Activated CD4-positive, alpha-beta T cell treated with anti-CD3 and anti-CD28 coated beads, Interleukin-2, amount 10 ng/mL, durations not matched to agents 7 days and 5 days (primary cell): ENCODE measurements around the gene HHLA2. TPM values are rescaled to one million over a fixed set of nuclear protein-coding genes. Genes with fewer than 3 reads are reported as not detected.
"Not testable (repeated sequence)": the region's sequence is repeated elsewhere in the genome, so short reads cannot be mapped to it uniquely, and the experiment has no call there.

Source experiments
- CTCF ChIA-PET: fragments of 350-600 bp; sonication (Branson Sonifier 250); formaldehyde crosslinking; loops from one replicate; lab custom pipeline; 2021; ENCODE audit warnings: antibody characterized with exemption; lab: Charles Lee
- POLR2A ChIA-PET: fragments of 350-600 bp; sonication (Branson Sonifier 250); formaldehyde crosslinking; loops from one replicate; lab custom pipeline; 2021; ENCODE audit warnings: antibody characterized with exemption; lab: Charles Lee
- DNase-seq: peaks from one replicate; pipeline ENCODE4 v3.0.0-alpha.2; 2020
- H3K27ac Mint-ChIP-seq: one replicate; pipeline ENCODE4 v1.8.0; 2021; ENCODE audit warnings: mild to moderate bottlenecking, moderate library complexity, mixed read lengths
- H3K27me3 Mint-ChIP-seq: one replicate; pipeline ENCODE4 v1.8.0; 2021; ENCODE audit warnings: mixed read lengths
- H3K36me3 Mint-ChIP-seq: one replicate; pipeline ENCODE4 v1.8.0; 2021; ENCODE audit warnings: low read depth, mixed read lengths
- H3K4me1 Mint-ChIP-seq: one replicate; pipeline ENCODE4 v1.8.0; 2021; ENCODE audit warnings: mixed read lengths
- H3K4me3 Mint-ChIP-seq: one replicate; pipeline ENCODE4 v1.8.0; 2021; ENCODE audit warnings: mild to moderate bottlenecking, moderate library complexity, mixed read lengths
- H3K9me3 Mint-ChIP-seq: one replicate; pipeline ENCODE4 v1.8.0; 2021; ENCODE audit warnings: mixed read lengths
- total RNA-seq, 2 experiments: library from RNA; stranded (reverse); gene quantifications; one replicate each; pipeline ENCODE4 v1.2.3, GENCODE V29; 2021

Gene HHLA2
- total RNA-seq, 2 experiments from 2014 or later, result 1.4 to 3.0 TPM

DNA sequence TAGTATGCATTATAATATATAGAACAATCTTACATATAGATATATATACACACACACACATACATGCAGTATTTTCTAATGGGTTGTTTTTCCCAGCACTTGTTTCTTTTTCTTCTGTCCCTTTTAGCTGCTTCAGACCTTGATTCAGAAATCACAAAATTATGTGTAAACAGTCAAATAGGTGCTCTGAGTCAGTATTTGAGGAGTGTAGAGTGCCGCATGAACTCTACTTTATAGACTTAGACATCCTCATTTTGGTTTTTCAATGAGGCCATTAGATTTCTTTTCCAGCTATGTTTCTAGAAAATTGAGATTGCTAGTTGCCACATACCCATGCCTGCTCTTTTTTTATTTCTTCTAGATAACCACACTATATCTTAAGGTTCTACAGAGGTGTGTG, 58.2 kb downstream of the HHLA2 start:
- Mint-ChIP-seq H3K4me3 (no peak overlapping the region), H3K36me3 (peaks cover 7% of the 10 kb centered on the region), H3K9me3 (peaks cover 7% of the 10 kb centered on the region), H3K27ac (no peak overlapping the region), H3K4me1 (no peaks in the 10 kb centered on the region), H3K27me3 (peaks cover 1% of the 10 kb centered on the region)
- ChIA-PET CTCF (interaction anchor here (1.2 to 1.4 kb wide), 2 partner anchors 8 to 61 kb away, joined by 3 read pairs; no protein-coding TSS in a partner anchor), POLR2A (no interaction called here)
- no peak for DNase-seq

DNA sequence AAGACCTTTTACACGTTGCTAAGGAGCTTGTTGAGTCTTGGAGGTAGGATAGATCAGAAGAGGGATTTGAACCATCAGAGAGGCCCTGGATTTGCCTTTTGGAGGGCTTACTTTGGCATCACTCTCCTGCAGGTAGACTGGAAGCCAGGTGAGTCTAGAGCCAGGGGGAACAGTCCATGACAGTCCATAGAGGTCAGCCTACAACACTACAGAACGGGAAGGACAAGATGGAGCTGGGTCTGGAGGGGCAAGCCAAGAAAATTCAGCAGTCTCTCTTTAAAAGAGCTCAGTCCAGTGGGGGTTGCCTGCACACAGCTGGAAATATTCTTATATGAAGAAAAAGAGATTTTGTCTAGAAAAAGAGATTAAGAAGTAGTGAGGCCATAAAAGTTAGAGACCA, 60.7 kb downstream of the HHLA2 start:
- H3K27me3 Mint-ChIP-seq, result no peaks in the 10 kb centered on the region
- H3K4me1 Mint-ChIP-seq, result no peaks in the 10 kb centered on the region
- ChIA-PET CTCF (interaction anchor here (1.0 to 1.5 kb wide), 3 partner anchors 10 to 18 kb away, joined by 3 to 6 read pairs (median 3); no protein-coding TSS in a partner anchor), POLR2A (no interaction called here)
- DNase-seq, result no peak
- H3K9me3 Mint-ChIP-seq, result peaks cover 7% of the 10 kb centered on the region
- H3K4me3 Mint-ChIP-seq, result no peak overlapping the region
- H3K36me3 Mint-ChIP-seq, result peaks cover 7% of the 10 kb centered on the region
- H3K27ac Mint-ChIP-seq, result no peak overlapping the region

DNA sequence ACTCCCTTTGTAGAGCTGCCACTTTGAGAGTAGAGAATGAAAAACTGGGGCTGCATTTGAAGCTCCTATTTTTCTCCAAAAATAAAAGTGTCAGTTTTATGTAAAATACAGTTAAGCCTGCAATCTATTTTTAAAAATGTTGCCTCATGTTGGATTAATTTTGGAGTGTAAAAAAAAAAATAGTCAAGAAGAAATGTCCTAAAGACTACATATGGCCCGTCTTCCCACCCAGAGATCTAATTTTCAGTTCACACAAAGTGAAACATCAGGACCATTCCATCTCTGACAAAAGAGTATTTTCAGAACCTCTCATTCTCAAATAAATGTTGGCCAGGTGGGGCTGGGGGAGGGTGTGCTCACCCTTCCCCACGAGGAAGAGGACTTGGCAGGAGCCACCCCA, 62.7 kb downstream of the HHLA2 start:
- Mint-ChIP-seq H3K36me3 (peaks cover 8% of the 10 kb centered on the region), H3K4me3 (no peak overlapping the region), H3K27ac (no peak overlapping the region), H3K4me1 (no peaks in the 10 kb centered on the region), H3K9me3 (peaks cover 7% of the 10 kb centered on the region), H3K27me3 (no peaks in the 10 kb centered on the region)
- ChIA-PET POLR2A (no interaction called here), CTCF (interaction anchor here (1.2 kb wide), 1 partner anchor 14 kb away, joined by 4 read pairs; no protein-coding TSS in a partner anchor)
- no peak for DNase-seq

DNA sequence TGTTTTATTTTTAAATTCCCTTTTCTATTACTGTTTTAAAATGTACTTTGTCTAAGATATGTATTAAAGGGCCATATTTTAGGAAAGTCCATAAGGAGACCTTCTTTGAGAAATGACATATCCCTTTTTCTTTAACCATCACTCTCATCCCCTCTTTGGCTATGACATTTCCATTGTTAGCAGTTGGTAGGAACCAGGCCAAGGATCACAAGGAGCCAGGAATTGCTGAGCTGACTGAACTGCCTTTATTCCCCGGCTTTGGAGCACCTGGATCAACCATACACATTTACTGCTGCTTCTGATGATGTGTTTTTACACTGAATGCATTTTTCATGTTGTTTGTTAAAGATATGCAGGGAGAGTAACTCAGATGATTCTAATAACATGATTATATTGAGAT, 79.7 kb downstream of the HHLA2 start:
- CTCF ChIA-PET, result no interaction called here
- Mint-ChIP-seq H3K36me3 (peaks cover 4% of the 10 kb centered on the region), H3K27ac (no peak overlapping the region), H3K9me3 (no peaks in the 10 kb centered on the region), H3K4me3 (no peak overlapping the region), H3K4me1 (no peaks in the 10 kb centered on the region), H3K27me3 (no peaks in the 10 kb centered on the region)
- POLR2A ChIA-PET, result no interaction called here
- DNase-seq, result no peak

DNA sequence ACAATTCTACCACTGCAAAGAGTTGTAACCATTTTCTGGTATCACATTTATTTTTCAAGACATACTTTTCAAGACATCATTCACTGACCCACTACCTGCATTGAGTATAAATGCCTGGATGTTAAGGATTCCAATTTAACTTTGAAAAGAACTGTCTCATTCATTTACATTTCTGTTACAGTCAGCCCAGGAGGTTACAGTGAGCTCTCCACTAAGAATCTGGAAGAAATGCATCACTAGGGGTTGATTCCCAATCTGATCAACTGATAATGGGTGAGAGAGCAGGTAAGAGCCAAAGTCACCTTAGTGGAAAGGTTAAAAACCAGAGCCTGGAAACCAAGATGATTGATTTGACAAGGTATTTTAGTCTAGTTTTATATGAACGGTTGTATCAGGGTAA, 81.0 kb downstream of the HHLA2 start:
- CTCF ChIA-PET, result no interaction called here
- no peak overlapping the region for H3K4me3 Mint-ChIP-seq
- POLR2A ChIA-PET, result no interaction called here
- no peaks in the 10 kb centered on the region for H3K27me3 Mint-ChIP-seq
- H3K4me1 Mint-ChIP-seq, result no peaks in the 10 kb centered on the region
- H3K9me3 Mint-ChIP-seq, result no peaks in the 10 kb centered on the region
- no peak for DNase-seq
- no peak overlapping the region for H3K27ac Mint-ChIP-seq
- peaks cover 4% of the 10 kb centered on the region for H3K36me3 Mint-ChIP-seq

DNA sequence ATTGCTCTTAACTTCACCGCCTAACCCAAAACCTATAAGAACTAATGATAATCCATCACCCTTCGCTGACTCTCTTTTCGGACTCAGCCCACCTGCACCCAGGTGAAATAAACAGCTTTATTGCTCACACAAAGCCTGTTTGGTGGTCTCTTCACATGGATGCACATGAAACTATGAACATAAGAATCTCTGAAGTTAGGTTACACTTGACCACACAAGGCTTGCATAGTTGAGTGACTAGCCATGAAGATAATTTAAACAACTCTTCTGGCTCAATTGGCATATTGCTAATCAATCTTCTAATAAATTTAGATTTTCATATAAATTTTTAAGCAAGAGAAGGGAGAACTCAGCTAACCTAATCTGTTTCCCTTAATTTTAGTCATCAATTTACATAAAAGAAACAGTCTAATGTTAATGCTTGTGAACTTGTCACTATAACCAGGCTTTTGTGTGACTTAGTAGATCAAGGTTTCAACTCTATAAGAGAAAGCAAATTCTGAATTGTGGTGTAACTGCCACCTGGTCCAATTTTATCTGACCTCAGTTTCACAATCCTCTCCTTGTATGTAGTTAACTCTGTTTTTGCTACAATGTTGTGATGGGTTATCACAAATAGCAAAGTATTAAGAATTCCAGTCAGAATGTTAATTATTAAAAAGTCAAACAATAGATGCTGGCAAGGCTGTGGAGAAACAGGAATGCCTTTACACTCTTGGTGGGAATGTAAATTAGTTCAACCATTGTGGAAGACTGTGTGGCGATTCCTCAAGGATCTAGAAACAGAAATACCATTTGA, 82.0 kb downstream of the HHLA2 start:
- peaks cover 4% of the 10 kb centered on the region for H3K36me3 Mint-ChIP-seq
- H3K9me3 Mint-ChIP-seq, result no peaks in the 10 kb centered on the region
- H3K4me3 Mint-ChIP-seq, result no peak overlapping the region
- H3K4me1 Mint-ChIP-seq, result no peaks in the 10 kb centered on the region
- CTCF ChIA-PET, result no interaction called here
- POLR2A ChIA-PET, result no interaction called here
- no peaks in the 10 kb centered on the region for H3K27me3 Mint-ChIP-seq
- H3K27ac Mint-ChIP-seq, result no peak overlapping the region
- DNase-seq, result no peak

DNA sequence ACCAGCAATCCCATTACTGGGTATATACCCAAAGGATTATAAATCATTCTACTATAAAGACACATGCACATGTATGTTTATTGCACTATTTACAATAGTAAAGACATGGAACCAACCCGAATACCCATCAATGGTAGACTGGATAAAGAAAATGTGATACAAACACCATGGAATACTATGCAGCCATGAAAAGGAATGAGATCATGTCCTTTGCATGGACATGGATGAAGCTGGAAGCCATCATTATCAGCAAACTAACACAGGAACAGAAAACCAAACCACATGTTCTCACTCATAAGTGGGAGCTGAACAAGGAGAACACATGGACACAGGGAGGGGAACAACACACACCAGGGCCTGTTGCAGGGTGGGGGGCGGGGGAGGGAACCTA, 82.6 kb downstream of the HHLA2 start:
- DNase-seq, H3K4me1 Mint-ChIP-seq, H3K36me3 Mint-ChIP-seq, POLR2A ChIA-PET, H3K27ac Mint-ChIP-seq, H3K9me3 Mint-ChIP-seq, CTCF ChIA-PET, H3K27me3 Mint-ChIP-seq, H3K4me3 Mint-ChIP-seq: not testable (repeated sequence)

DNA sequence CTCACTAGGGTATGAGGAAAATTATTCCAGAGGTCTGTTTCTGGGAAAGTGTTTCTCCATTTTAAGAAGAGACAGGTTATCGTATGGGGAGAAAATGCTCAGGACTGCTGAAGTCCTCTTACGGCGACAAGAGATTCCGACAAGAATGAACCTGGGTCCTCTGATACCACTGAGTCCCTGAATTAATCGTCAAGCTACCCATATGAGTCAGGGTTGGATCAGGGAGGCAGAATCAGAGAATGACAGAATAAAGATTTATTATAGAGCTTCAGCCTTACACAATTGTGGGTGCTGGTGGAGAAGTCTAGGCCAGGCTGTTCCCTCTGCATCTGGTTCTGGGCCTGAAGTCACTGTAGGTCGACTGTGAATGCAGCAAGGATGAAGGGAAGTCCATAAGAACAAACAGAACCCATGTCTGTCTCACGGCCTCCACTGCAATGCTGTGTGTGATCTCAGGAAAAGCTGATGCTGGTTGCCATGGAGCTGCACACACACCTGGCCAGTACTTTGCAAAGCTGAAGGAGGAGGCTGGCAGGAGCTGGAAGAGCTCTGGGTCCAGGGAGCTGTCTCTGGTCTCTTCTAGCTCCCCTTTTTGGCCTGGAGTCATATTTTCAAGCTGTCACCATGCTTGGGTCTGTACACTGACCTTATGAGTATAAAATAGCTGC, 83.9 kb downstream of the HHLA2 start:
- no peak for DNase-seq
- ChIA-PET CTCF (no interaction called here), POLR2A (no interaction called here)
- Mint-ChIP-seq H3K4me3 (no peak overlapping the region), H3K4me1 (no peaks in the 10 kb centered on the region), H3K9me3 (no peaks in the 10 kb centered on the region), H3K36me3 (peaks cover 4% of the 10 kb centered on the region), H3K27ac (no peak overlapping the region), H3K27me3 (no peaks in the 10 kb centered on the region)

DNA sequence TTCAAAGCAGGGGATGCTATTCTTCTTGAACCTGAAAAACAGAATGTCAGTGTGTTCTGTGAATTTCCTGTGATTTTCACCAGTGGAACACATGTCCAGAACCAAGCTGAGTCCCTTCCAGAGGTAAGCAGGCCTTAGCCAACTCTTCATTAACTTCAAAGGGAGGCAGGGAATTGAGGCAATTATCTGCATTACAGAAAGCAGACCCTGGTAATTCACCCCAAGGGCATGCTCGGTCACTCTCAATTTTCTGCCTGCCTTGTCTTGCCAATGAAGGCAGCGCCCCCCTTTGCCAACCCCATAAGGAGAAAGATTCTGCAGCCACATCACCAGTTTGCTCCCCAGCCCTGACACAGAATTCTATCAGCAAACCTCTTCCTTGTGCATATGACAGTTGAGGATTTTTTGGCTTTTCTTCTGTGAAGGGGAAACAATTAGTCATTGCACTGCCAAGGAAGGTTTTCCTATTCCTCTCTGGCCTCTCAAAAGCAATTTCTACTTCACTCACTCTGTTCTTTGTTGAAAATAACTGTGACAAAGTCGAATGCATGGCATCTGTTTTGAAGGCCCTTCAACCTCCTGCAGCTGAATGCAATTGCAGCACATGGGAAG, 85.3 kb downstream of the HHLA2 start:
- Mint-ChIP-seq H3K36me3 (peaks cover 4% of the 10 kb centered on the region), H3K4me1 (no peaks in the 10 kb centered on the region), H3K4me3 (no peak overlapping the region), H3K27ac (no peak overlapping the region), H3K9me3 (no peaks in the 10 kb centered on the region), H3K27me3 (no peaks in the 10 kb centered on the region)
- no peak for DNase-seq
- CTCF ChIA-PET, result interaction anchor here (1.6 kb wide), 1 partner anchor 12 kb away, joined by 5 read pairs; no protein-coding TSS in a partner anchor
- POLR2A ChIA-PET, result no interaction called here

DNA sequence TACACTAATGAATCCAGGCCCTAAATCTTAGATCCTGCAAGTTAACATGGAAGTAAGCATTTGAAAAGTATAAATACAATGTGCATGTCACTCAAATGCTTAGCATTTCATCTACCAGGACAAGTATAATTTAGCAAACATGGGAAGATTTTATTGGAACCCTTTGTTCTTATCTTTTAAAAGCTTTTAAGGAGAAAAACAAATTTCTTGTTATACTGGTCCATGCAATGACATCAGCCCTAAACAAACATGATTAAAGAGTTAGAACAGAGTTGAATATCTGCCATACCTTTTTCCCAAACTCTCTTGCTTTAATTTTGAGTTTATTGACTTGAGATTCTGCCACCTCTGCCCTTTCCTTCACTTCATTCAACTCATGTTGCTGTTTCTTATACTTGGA, 87.0 kb downstream of the HHLA2 start:
- Mint-ChIP-seq H3K4me1 (peaks cover 12% of the 10 kb centered on the region), H3K36me3 (no peaks in the 10 kb centered on the region), H3K9me3 (no peaks in the 10 kb centered on the region), H3K27me3 (no peaks in the 10 kb centered on the region), H3K27ac (no peak overlapping the region), H3K4me3 (no peak overlapping the region)
- no peak for DNase-seq
- ChIA-PET CTCF (no interaction called here), POLR2A (no interaction called here)

DNA sequence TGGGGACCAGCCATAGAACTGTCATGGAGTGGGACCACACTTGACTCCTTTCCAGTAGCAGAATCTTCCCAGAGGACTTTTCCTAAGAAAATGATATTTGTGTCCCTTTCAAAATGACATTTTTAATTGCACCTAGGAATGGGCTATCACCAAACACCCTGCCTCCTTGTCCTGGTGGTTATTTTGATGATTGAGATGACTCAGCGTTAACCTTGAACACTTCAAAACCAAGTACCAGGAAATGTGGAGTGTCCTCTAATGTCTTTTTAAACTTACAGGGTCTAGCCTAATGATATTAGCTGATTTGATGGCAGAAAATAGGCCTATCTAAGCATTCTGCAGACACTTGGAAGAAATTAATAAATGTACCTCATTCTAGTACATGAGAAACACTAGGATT, 90.7 kb downstream of the HHLA2 start:
- H3K27me3 Mint-ChIP-seq, result peaks cover 4% of the 10 kb centered on the region
- no peak overlapping the region for H3K4me3 Mint-ChIP-seq
- CTCF ChIA-PET, result no interaction called here
- no peak overlapping the region for H3K27ac Mint-ChIP-seq
- H3K36me3 Mint-ChIP-seq, result no peaks in the 10 kb centered on the region
- no peak for DNase-seq
- peaks cover 20% of the 10 kb centered on the region for H3K4me1 Mint-ChIP-seq
- POLR2A ChIA-PET, result no interaction called here
- no peaks in the 10 kb centered on the region for H3K9me3 Mint-ChIP-seq

DNA sequence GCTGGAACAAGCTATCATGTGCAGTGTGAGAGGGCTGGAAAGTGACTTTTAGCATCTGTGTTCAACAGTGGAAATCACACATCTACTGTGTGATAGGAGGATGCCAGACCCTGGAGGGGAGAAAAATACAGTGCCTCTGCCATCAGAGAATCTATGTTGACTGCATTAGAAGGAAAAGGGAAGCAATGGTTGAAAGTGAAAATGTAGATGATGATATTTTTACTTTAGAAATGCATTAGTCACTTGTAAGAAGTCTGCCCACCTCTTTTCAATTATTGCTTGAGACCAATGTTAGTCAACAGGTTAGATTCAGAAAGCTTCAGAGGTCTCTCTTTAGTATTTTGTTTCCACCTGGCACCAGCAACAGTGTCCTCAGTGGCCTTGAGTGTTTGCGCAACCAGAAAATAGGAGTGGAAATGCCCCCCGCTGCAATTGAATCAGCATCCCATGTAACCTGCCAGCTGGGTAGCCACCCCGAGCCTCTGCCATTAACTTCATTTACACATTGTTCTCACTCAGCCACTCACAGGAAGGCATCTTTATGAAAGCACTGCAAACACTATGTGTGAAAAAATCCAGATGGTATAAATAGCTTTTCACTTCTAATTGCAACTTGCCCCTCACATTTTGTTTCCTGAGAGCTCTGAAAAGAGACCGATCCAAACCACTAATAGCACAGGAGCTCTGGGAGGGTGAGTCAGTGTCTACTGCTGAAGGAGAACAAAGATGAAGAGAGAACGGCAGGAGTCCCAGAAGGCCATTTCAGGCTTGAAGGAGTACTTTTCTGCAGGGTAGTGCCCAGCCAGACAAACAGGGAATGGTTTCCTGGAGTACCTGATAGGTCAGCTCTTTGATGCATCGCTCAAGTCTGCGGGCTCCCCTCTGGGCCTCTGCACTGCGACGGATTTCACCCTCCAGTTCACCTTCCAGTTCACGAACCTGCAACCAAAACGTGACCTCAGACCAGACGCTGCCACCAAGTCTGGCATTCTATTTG, 92.1 kb downstream of the HHLA2 start:
- H3K4me1 Mint-ChIP-seq, result peaks cover 20% of the 10 kb centered on the region
- CTCF ChIA-PET, result no interaction called here
- no peaks in the 10 kb centered on the region for H3K36me3 Mint-ChIP-seq
- peaks cover 10% of the 10 kb centered on the region for H3K27me3 Mint-ChIP-seq
- H3K9me3 Mint-ChIP-seq, result no peaks in the 10 kb centered on the region
- no peak for DNase-seq
- H3K4me3 Mint-ChIP-seq, result no peak overlapping the region
- POLR2A ChIA-PET, result interaction anchor here (0.7 kb wide), 1 partner anchor 395 kb away, joined by 3 read pairs; no protein-coding TSS in a partner anchor
- H3K27ac Mint-ChIP-seq, result no peak overlapping the region
